GM12878 (cell line): ENCODE data around the gene SLC11A2.

ENCODE experiments used
- CBX3 ChIP-seq: fragments of 200-600 bp; sonication (generic); IDR thresholded peaks from 2 replicates; pipeline ENCODE4 v1.6.1; 2016; ENCODE audit warnings: low read depth, borderline replicate concordance
- CHD4 ChIP-seq: fragments of 200-600 bp; sonication (generic); IDR thresholded peaks from 2 replicates; pipeline ENCODE4 v1.6.1; 2016; ENCODE audit warnings: mild to moderate bottlenecking
- FOS ChIP-seq: IDR thresholded peaks from 3 replicates; pipeline ENCODE4 v1.6.1; 2011; ENCODE audit warnings: borderline replicate concordance; ENCODE audit not compliant: insufficient read length; ENCODE audit errors: extremely low read depth
- NFYA ChIP-seq: IDR thresholded peaks from 2 replicates; pipeline ENCODE4 v1.6.1; 2011; ENCODE audit warnings: low read depth, mild to moderate bottlenecking, low read length, improper control_type of control experiment, borderline replicate concordance
- POLR2AphosphoS5 ChIP-seq: IDR thresholded peaks from 2 replicates; pipeline ENCODE4 v1.6.1; 2011; ENCODE audit warnings: mild to moderate bottlenecking, low read length, inconsistent platforms
- POU2F2 ChIP-seq: IDR thresholded peaks from 3 replicates; pipeline ENCODE4 v1.6.1; 2011; ENCODE audit warnings: low read depth, mild to moderate bottlenecking, low read length, borderline replicate concordance
- RAD21 ChIP-seq: IDR thresholded peaks from 2 replicates; pipeline ENCODE4 v1.6.1; 2011; ENCODE audit warnings: mild to moderate bottlenecking, low read depth, low read length, moderate library complexity; ENCODE audit not compliant: insufficient read depth
- TCF12 ChIP-seq: IDR thresholded peaks from 2 replicates; pipeline ENCODE4 v1.6.1; 2011; ENCODE audit warnings: low read depth, mild to moderate bottlenecking, low read length
- TF ChIP-seq, protein P1 (sequence below), 3 experiments: IDR thresholded peaks in 2 of 3; conservative IDR thresholded peaks in 1 of 3; 2 replicates each; pipeline ENCODE4 v1.5.1; 2011; ENCODE audit warnings: low read depth in 3 of 3, low read length in 3 of 3, mild to moderate bottlenecking in 3 of 3, control low read depth in 2 of 3, moderate library complexity in 2 of 3, inconsistent platforms in 1 of 3, mixed read lengths in 1 of 3; ENCODE audit not compliant: control insufficient read depth in 2 of 3, insufficient read depth in 1 of 3; ENCODE audit errors: extremely low read depth in 1 of 3
- TF ChIP-seq, protein P2 (sequence below): fragments of 450-650 bp; formaldehyde crosslinking; IDR thresholded peaks from 2 replicates; pipeline ENCODE4 v1.5.0; 2022; ENCODE audit warnings: mild to moderate bottlenecking, missing genetic modification characterization
- TF ChIP-seq, protein P3 (sequence below): IDR thresholded peaks from 2 replicates; pipeline ENCODE4 v1.6.1; 2012; ENCODE audit warnings: low read depth, low read length, improper control_type of control experiment
- TF ChIP-seq, protein P4 (sequence below): fragments of 450-650 bp; formaldehyde crosslinking; IDR thresholded peaks from 2 replicates; pipeline ENCODE4 v1.4.0; 2022; ENCODE audit warnings: mild to moderate bottlenecking, moderate library complexity
- TF ChIP-seq, protein P5 (sequence below): IDR thresholded peaks from 2 replicates; pipeline ENCODE4 v1.6.1; 2012; ENCODE audit warnings: low read depth, low read length, improper control_type of control experiment

DNA sequence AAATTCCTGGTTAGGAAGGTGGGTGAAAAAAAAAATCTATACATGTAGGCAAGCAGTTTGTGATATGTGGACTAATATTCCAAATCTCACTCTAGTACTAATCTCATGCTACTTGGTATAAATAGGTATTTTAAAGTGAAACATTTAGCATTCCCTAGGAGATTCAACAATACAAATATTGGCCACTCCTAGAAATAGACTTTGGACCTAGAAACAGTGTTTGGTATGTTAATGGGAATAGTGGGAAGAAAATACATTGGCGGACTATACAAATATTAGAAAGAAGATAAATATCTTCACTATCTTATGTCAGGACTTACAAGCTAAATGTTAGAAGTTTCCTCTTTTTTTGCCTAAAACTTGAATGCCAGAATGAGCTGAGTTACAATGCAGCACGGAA, 45.6 kb downstream of the SLC11A2 start:
- TF ChIP-seq, protein P1, sequence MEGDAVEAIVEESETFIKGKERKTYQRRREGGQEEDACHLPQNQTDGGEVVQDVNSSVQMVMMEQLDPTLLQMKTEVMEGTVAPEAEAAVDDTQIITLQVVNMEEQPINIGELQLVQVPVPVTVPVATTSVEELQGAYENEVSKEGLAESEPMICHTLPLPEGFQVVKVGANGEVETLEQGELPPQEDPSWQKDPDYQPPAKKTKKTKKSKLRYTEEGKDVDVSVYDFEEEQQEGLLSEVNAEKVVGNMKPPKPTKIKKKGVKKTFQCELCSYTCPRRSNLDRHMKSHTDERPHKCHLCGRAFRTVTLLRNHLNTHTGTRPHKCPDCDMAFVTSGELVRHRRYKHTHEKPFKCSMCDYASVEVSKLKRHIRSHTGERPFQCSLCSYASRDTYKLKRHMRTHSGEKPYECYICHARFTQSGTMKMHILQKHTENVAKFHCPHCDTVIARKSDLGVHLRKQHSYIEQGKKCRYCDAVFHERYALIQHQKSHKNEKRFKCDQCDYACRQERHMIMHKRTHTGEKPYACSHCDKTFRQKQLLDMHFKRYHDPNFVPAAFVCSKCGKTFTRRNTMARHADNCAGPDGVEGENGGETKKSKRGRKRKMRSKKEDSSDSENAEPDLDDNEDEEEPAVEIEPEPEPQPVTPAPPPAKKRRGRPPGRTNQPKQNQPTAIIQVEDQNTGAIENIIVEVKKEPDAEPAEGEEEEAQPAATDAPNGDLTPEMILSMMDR (IDR thresholded peaks at IDR 0.05 in 2 of 3, conservative IDR thresholded peaks at IDR 0.05 in 1 of 3; ENCODE audit: control insufficient read depth in 2 of 3, extremely low read depth in 1 of 3, insufficient read depth in 1 of 3, low read depth in 3 of 3, low read length in 3 of 3) = no peak
- TF ChIP-seq TCF12 (no peak), POU2F2 (no peak), CBX3 (no peak), NFYA (no peak), FOS (no peak), RAD21 (no peak), POLR2AphosphoS5 (no peak), CHD4 (no peak)
- TF ChIP-seq, protein P2, sequence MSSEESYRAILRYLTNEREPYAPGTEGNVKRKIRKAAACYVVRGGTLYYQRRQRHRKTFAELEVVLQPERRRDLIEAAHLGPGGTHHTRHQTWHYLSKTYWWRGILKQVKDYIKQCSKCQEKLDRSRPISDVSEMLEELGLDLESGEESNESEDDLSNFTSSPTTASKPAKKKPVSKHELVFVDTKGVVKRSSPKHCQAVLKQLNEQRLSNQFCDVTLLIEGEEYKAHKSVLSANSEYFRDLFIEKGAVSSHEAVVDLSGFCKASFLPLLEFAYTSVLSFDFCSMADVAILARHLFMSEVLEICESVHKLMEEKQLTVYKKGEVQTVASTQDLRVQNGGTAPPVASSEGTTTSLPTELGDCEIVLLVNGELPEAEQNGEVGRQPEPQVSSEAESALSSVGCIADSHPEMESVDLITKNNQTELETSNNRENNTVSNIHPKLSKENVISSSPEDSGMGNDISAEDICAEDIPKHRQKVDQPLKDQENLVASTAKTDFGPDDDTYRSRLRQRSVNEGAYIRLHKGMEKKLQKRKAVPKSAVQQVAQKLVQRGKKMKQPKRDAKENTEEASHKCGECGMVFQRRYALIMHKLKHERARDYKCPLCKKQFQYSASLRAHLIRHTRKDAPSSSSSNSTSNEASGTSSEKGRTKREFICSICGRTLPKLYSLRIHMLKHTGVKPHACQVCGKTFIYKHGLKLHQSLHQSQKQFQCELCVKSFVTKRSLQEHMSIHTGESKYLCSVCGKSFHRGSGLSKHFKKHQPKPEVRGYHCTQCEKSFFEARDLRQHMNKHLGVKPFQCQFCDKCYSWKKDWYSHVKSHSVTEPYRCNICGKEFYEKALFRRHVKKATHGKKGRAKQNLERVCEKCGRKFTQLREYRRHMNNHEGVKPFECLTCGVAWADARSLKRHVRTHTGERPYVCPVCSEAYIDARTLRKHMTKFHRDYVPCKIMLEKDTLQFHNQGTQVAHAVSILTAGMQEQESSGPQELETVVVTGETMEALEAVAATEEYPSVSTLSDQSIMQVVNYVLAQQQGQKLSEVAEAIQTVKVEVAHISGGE (CRISPR knock-in tag) = no peak
- TF ChIP-seq, protein P3, sequence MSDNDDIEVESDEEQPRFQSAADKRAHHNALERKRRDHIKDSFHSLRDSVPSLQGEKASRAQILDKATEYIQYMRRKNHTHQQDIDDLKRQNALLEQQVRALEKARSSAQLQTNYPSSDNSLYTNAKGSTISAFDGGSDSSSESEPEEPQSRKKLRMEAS = no peak
- TF ChIP-seq, protein P4, sequence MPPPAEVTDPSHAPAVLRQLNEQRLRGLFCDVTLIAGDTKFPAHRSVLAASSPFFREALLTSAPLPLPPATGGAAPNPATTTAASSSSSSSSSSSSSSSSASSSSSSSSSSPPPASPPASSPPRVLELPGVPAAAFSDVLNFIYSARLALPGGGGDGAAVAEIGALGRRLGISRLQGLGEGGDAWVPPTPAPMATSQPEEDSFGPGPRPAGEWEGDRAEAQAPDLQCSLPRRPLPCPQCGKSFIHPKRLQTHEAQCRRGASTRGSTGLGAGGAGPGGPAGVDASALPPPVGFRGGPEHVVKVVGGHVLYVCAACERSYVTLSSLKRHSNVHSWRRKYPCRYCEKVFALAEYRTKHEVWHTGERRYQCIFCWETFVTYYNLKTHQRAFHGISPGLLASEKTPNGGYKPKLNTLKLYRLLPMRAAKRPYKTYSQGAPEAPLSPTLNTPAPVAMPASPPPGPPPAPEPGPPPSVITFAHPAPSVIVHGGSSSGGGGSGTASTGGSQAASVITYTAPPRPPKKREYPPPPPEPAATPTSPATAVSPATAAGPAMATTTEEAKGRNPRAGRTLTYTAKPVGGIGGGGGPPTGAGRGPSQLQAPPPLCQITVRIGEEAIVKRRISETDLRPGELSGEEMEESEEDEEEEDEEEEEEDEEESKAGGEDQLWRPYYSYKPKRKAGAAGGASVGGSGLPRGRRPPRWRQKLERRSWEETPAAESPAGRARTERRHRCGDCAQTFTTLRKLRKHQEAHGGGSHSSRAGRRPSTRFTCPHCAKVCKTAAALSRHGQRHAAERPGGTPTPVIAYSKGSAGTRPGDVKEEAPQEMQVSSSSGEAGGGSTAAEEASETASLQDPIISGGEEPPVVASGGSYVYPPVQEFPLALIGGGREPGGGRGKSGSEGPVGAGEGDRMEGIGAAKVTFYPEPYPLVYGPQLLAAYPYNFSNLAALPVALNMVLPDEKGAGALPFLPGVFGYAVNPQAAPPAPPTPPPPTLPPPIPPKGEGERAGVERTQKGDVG (CRISPR knock-in tag) = no peak
- TF ChIP-seq, protein P5, sequence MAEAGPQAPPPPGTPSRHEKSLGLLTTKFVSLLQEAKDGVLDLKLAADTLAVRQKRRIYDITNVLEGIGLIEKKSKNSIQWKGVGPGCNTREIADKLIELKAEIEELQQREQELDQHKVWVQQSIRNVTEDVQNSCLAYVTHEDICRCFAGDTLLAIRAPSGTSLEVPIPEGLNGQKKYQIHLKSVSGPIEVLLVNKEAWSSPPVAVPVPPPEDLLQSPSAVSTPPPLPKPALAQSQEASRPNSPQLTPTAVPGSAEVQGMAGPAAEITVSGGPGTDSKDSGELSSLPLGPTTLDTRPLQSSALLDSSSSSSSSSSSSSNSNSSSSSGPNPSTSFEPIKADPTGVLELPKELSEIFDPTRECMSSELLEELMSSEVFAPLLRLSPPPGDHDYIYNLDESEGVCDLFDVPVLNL = no peak
